NCI-H526 (cell line): ENCODE data around the gene PLEKHF1.
"Not testable (repeated sequence)": the region's sequence is repeated elsewhere in the genome, so short reads cannot be mapped to it uniquely, and the experiment has no call there.

Source experiments
- DNase-seq, 2 experiments: peaks; one replicate each; lab custom pipeline; 2025; lab: John Stamatoyannopoulos, UW

Gene PLEKHF1

DNA sequence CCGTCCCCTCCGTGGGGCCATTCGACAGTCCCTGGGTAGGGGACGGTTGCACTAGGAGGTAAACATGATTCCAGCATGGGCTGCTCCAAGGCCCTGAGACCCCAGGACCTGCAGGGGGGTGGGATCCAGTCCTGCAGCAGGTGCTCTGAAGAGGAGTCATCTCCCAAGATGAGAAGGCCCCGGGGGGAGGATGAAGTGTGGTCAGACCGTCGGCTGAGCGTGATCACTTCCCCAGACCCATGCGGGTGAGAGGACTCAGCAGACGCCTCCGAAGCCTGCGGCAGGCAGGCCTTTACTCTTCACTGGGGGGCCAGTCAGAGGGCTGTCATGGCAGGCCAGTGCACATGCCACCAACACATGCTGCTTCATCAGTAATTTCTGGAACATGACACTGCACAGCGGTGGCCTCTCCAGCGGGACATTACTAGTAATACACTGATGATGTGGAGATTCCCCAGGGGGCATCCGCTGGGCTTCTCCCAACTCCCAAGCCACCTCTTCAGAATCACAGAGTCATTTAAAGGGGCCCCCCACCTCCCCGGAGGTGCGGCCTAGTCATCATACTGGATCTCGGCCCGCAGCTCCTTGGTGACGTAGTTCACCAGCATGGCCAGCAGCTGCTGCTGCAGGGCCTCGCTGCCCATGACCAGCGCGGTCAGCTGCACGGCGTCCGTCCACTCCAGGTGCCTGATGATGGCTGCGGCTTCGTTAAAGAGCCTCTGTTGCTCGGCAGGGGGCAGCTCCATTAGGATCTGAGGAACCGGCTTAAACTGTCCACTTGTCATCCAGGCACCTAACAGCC lies 37.1 kb downstream of the PLEKHF1 start:
- DNase-seq: no peak

DNA sequence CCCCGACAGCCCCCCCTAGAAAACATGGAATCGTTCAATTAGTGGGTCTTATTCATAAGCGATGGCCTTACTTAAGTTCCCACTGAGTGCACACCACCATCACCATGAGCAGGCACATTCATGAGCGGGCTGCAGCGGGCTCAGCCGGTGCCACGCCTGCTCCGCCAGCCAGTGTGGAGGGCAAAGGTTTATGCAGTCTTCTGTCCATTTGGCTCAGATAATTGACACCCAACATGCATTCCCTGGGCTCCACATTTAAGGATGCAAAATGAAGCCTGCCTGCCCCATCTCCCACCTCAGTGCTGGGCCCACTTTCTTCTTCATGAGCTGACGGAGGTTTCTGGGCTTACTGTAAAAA lies 37.7 kb downstream of the PLEKHF1 start:
- DNase-seq: no peak

GRCh38 chr19:29704562-29705558 lies 39.6 kb downstream of the PLEKHF1 start:
- DNase-seq: no peak

GRCh38 chr19:29705706-29706105 lies 40.4 kb downstream of the PLEKHF1 start:
- DNase-seq: no peak

DNA sequence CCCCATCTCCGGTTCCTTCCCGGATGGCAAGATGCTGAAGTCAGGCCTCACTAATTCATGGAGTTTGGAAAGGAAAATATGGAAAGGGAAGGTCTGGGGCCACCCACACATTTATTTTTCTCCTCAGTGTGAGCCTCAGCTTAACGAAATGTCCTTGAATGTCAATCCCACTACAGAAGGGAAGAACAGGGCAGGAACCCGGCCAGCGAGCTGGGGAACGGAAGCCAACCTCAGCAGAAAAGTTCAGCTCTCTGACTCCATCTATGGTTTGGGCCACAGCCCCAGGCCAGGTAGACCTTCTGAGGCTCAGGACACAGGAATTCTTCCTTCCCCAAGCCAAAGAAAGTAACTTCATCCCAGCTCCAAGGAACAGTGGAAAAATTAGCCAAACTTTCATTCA lies 41.4 kb downstream of the PLEKHF1 start:
- no peak for DNase-seq

DNA sequence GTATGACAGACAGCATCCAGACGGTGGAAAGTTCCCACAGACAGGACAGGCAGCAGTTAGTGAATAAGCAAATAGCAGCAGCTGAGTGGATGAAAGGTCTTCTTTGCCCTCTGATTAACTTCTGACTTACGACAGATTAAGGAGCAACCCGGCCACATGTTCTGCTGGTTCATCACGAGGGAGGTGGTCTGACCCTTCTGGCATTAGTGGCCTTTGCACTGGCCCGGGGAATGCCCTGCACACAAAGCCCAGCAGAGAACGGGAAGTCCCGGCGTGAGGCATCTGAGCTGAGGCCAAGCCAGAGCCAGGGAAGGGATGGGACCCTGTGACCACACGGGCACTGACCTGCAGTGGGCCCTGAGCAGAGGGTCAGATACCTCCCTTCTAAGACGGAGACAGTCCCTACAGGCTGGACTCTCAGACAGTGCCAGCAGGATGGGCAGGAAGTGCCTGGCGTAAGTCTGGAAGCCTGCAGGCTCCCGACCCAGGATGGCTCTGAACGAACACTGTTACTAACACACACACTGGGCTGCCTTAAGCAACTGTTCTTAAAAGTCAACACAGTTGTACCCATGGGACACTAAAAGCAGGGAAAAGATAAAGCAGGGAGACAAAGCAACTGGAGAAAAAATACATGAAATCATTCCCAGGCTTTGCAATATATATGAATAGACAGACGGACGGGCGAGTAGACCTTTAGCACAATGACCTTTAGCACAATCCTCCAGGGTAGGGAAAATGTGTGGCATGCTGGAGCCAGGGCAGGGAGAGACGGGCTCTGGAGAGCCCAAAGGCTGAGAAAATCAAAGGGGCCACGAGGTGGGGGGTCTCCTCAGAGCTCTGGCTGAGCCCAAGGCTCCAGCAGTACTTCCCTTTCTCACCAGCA lies 43.5 kb downstream of the PLEKHF1 start:
- no peak for DNase-seq

- not testable (repeated sequence) for DNase-seq
Observed at GRCh38 chr19:29709440-29709798, 44.2 kb downstream of the PLEKHF1 start.

- DNase-seq: no peak
Observed at GRCh38 chr19:29711584-29712132, 46.4 kb downstream of the PLEKHF1 start.

DNA sequence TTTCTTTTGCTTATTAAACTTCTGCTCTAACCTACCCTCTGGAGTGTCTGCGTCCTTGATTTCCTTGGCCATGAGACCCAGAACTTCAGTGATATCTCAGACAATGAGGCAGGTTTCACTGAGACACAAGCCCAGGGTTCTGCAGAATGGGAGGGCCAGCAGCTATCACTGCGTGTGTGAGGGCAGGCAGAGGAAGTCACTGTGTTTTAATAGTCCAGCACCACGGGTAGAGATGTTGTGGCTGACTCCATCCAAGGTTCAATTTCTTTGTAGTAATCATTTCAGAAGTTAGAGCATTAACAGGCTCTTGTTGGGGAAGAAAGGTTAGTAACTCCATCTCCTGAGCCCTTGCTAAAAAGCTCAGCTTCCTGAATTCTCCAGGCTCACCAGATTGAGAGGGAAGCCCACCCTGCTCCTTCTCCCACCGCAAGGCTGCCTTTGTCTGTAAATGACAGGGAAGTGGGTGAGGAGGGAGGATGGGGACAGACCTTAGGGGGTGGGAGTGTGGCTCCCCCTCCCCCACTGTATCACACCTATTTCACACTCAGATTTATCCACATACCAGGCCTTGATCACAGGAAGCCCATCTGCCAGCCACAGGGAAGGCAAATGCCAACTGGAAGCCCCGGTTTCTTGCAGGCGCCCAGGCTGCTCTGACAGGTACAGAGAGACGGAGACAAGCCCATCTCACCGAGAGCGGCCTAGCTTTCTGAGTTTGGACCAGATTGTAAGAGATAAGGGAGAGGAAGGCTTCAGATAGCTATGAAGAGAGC lies 47.7 kb downstream of the PLEKHF1 start:
- DNase-seq: no peak

GRCh38 chr19:29714371-29714952 lies 49.2 kb downstream of the PLEKHF1 start:
- peak in 1 of 2 experiments; percentile 55 for DNase-seq

DNA sequence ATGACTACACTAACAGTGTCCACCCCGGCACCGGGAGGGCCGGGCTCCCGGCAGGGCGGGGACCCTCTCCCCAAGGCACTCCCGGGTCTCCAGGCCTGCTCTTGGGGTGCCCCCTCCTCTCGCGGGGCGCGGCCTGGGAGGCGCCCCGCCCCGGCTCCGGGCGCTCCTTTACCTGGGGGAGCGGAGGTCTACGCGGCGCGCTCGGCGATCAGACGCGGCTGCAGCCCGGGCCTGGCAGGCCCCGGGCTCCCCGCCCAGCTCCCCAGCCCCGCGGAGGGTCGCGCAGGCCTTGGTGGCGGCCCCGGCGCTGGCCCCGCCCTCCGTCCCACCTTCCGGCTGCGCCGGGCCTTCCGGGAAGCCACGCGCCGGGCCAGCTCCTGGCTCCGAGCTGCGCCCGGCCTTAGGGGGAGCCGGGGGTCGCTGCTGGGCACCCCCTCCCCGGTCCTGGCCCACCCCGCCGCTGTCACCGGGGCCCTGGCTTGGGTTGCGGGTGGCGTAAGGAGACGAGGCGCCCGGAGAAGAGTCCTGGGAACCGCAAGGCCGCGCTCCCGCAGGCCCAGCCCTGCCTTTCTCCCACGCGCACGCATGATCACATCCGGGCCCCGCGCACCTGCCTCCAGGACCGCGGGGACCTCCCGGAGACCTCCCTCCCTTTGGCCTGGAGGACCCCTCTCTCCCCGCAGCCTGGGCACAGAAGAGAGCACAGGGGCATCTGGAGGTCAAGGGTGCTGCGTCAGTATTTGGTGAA lies 49.9 kb downstream of the PLEKHF1 start, which contains the start of gene C19orf12:
Gene C19orf12 (minus strand): TSS at position 309 of the 748 bp plus-strand sequence. CDS start 6,848 bp downstream, outside the sequence.
- peak in 1 of 2 experiments; percentile 79 for DNase-seq

GRCh38 chr19:29715701-29716581 lies 50.7 kb downstream of the PLEKHF1 start:
- peak in 1 of 2 experiments; percentile 54 for DNase-seq

GRCh38 chr19:29717051-29717450 lies 51.8 kb downstream of the PLEKHF1 start:
- no peak for DNase-seq

- DNase-seq: peak in 1 of 2 experiments; percentile 67
Observed at GRCh38 chr19:29724102-29724641, 58.9 kb downstream of the PLEKHF1 start.

GRCh38 chr19:29724746-29725145 lies 59.5 kb downstream of the PLEKHF1 start:
- DNase-seq: peak; percentile 24 to 58
